ENCODE measurements around the gene FLT3. TPM values are rescaled to one million over a fixed set of nuclear protein-coding genes. Genes with fewer than 3 reads are reported as not detected.

Gene FLT3
- total and polyA plus RNA-seq, 2 of the 13 experiments (the other 11 are each of a cell fraction or from before 2014, with no cell fraction given), result not detected

GRCh38 chr13:27960362-27961226, 139.8 kb downstream of the FLT3 start (continued):
- TF ChIP-seq AHDC1 (CRISPR knock-in tag; IDR thresholded peaks at IDR 0.05; ENCODE audit: borderline replicate concordance) (peak; percentile 84), ZNF776 (CRISPR knock-in tag; IDR thresholded peaks at IDR 0.05) (0 out of 2 replicates have a peak, but pooled peaks have one; percentile 17), ZNF720 (CRISPR knock-in tag; IDR thresholded peaks at IDR 0.05) (no peak), ZBTB38 (CRISPR knock-in tag; IDR thresholded peaks at IDR 0.05) (peak; percentile 75; the same call in 1 of the 2 replicates), MZF1 (CRISPR knock-in tag; IDR thresholded peaks at IDR 0.05; ENCODE audit: borderline replicate concordance) (no peak), ZNF557 (CRISPR knock-in tag; IDR thresholded peaks at IDR 0.05) (no peak), ZNF34 (CRISPR knock-in tag; IDR thresholded peaks at IDR 0.05; ENCODE audit: borderline replicate concordance) (0 out of 2 replicates have a peak, but pooled peaks have one; percentile 29), ARID2 (CRISPR knock-in tag; IDR thresholded peaks at IDR 0.05; ENCODE audit: borderline replicate concordance) (no peak), ADNP (CRISPR knock-in tag; IDR thresholded peaks at IDR 0.05) (0 out of 2 replicates have a peak, but pooled peaks have one; percentile 56), ZNF142 (CRISPR knock-in tag; IDR thresholded peaks at IDR 0.05) (peak; percentile 64; the same call in 1 of the 2 replicates), ZNF460 (CRISPR knock-in tag; IDR thresholded peaks at IDR 0.05; ENCODE audit: borderline replicate concordance) (no peak; the same call in 1 of the 2 replicates), PAX8 (CRISPR knock-in tag; IDR thresholded peaks at IDR 0.05; ENCODE audit: borderline replicate concordance) (no peak), ZNF772 (CRISPR knock-in tag; IDR thresholded peaks at IDR 0.05) (peak; percentile 63; the same call in 1 of the 2 replicates), SATB2 (CRISPR knock-in tag; IDR thresholded peaks at IDR 0.05) (no peak), ZNF101 (CRISPR knock-in tag; IDR thresholded peaks at IDR 0.05; ENCODE audit: borderline replicate concordance, low read depth) (no peak), ZFP90 (CRISPR knock-in tag; IDR thresholded peaks at IDR 0.05; ENCODE audit: borderline replicate concordance) (no peak), HNRNPLL (IDR thresholded peaks at IDR 0.05; ENCODE audit: low read depth, low read length, poor library complexity, severe bottlenecking) (peak; percentile 96)
